ENCODE measurements around the gene SCN2A.
"Not testable (repeated sequence)": the region's sequence is repeated elsewhere in the genome, so short reads cannot be mapped to it uniquely, and the experiment has no call there.

GRCh38 chr2:165398603-165399002, 159.4 kb downstream of the SCN2A start:
- TF ChIP-seq, protein P1, sequence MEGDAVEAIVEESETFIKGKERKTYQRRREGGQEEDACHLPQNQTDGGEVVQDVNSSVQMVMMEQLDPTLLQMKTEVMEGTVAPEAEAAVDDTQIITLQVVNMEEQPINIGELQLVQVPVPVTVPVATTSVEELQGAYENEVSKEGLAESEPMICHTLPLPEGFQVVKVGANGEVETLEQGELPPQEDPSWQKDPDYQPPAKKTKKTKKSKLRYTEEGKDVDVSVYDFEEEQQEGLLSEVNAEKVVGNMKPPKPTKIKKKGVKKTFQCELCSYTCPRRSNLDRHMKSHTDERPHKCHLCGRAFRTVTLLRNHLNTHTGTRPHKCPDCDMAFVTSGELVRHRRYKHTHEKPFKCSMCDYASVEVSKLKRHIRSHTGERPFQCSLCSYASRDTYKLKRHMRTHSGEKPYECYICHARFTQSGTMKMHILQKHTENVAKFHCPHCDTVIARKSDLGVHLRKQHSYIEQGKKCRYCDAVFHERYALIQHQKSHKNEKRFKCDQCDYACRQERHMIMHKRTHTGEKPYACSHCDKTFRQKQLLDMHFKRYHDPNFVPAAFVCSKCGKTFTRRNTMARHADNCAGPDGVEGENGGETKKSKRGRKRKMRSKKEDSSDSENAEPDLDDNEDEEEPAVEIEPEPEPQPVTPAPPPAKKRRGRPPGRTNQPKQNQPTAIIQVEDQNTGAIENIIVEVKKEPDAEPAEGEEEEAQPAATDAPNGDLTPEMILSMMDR (conservative IDR thresholded peaks at IDR 0.05 in 1 of 2, IDR thresholded peaks at IDR 0.05 in 1 of 2; ENCODE audit: extremely low read depth in 1 of 2, insufficient read depth in 1 of 2, low read depth in 1 of 2, low read length in 2 of 2), result not testable (repeated sequence)
- not testable (repeated sequence) for TF ChIP-seq EZH2 (IDR thresholded peaks at IDR 0.05; ENCODE audit: borderline replicate concordance, low read length)
